Measurements from ENCODE around the gene SYT9. TPM values are rescaled to one million over a fixed set of nuclear protein-coding genes. Genes with fewer than 3 reads are reported as not detected.

SYT9 gene
- total RNA-seq, 2 donors from 2014 or later: 0.64 to 2.2 TPM

DNA sequence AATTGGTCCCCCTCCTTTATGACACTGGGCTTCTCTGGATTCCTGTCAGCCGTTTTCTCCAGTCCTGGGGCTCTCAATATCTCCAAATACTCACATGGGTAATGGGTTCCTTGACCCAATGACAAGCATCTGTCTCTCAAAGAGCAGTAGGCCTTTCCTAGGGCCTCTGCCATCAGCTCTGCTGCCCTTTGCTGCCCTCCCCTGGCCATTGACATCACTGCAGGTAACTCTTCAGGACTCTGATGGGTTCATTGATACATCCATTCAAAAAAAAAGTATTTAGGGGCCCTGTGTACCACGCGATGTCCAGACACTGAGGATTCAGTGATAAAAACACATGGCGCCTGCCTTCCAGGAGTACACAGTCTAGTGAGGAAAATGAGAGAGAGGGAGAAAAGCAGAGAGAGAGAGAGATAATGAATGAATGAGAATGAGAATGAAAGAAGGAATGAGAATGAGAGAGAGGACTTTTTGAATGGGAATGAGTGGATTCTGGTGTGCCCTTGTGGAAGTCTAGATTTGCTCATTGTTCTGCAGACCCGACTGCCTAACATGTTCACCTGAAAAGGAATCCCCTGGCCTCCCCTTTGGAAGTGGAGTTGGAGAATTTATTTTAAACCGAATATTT, 191.0 kb downstream of the SYT9 start:
- TF ChIP-seq, protein P1, sequence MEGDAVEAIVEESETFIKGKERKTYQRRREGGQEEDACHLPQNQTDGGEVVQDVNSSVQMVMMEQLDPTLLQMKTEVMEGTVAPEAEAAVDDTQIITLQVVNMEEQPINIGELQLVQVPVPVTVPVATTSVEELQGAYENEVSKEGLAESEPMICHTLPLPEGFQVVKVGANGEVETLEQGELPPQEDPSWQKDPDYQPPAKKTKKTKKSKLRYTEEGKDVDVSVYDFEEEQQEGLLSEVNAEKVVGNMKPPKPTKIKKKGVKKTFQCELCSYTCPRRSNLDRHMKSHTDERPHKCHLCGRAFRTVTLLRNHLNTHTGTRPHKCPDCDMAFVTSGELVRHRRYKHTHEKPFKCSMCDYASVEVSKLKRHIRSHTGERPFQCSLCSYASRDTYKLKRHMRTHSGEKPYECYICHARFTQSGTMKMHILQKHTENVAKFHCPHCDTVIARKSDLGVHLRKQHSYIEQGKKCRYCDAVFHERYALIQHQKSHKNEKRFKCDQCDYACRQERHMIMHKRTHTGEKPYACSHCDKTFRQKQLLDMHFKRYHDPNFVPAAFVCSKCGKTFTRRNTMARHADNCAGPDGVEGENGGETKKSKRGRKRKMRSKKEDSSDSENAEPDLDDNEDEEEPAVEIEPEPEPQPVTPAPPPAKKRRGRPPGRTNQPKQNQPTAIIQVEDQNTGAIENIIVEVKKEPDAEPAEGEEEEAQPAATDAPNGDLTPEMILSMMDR (IDR thresholded peaks at IDR 0.05): peak; percentile 42 to 78 (median 68)
- TF ChIP-seq POLR2A (IDR thresholded peaks at IDR 0.05): no peak
- intact Hi-C loops (cut with DNase I): loop anchor here (5.0 kb wide), 4 partner anchors 250 to 630 kb away; no protein-coding TSS in a partner anchor

DNA sequence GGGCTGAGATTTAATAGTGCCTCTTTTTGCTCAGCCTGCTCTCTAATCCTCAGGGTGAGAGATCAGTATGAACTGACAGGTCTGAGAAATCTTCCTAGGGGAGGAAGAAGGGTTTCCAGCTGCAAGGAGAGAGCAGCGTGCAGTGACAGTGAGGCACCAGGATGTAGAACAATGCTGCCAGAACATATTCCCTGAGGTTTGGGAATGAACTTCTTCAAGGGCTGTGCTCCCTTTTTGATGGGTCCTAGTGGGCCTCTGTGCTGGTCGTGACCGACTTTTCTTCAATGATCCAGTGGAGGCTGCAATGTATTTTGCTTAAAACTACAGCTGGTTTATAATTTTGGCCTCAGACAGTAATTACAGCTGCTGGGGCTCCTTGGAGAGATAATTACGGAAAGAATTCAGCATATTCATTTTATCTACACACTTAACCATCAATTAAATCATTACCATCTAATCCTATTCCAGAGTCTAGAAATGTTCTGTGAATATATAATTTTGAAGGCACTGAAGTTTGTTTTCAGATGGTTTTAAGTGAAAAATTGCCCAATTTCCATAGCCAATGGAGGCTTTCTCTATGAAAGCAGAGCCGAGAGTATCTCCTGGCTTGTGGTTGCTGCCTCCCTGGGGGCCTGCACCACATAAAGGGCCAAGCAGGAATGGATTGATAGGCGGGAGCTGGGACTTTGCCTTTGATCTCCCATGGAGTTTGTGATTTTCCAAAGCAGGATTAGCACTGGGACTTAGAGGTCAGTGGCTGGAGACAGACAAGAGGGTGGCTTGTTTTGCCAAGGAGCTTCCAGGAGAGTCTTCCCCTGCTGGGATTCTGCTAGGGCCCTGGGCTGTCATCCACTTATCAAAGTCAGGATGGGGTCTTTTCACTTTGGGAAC, 192.6 kb downstream of the SYT9 start:
- Histone ChIP-seq H3K9me3 (no peaks in the 10 kb centered on the region), H3K36me3 (no peaks in the 10 kb centered on the region), H3K4me1 (replicated peaks) (no peaks in the 10 kb centered on the region), H3K27me3 (replicated peaks; ENCODE audit: insufficient read depth) (no peaks in the 10 kb centered on the region), H3K27ac (no peak overlapping the region), H3K4me3 (no peak overlapping the region)
- WGBS: 85% methylated on average over 6 of the region's 6 CpGs
- intact Hi-C loops (cut with DNase I): loop anchor here (5.0 kb wide), 4 partner anchors 248 to 632 kb away; no protein-coding TSS in a partner anchor
- TF ChIP-seq POLR2AphosphoS5 (IDR thresholded peaks at IDR 0.05): no peak
- TF ChIP-seq, protein P1 (IDR thresholded peaks at IDR 0.05): no peak
- no peak for TF ChIP-seq POLR2A (IDR thresholded peaks at IDR 0.05)
- DNase-seq (ENCODE audit: low spot score): no peak

More for the DNA sequence above, 191.0 kb downstream of the SYT9 start:
- 31% methylated on average over 6 of the region's 6 CpGs for WGBS
- H3K9me3 ChIP-seq: no peaks in the 10 kb centered on the region
- H3K27ac ChIP-seq: no peak overlapping the region
- H3K4me1 ChIP-seq (replicated peaks): no peaks in the 10 kb centered on the region
- no peak overlapping the region for H3K4me3 ChIP-seq
- H3K36me3 ChIP-seq: no peaks in the 10 kb centered on the region
- DNase-seq (ENCODE audit: low spot score): peak; percentile 45
- H3K27me3 ChIP-seq (replicated peaks; ENCODE audit: insufficient read depth): no peaks in the 10 kb centered on the region

DNA sequence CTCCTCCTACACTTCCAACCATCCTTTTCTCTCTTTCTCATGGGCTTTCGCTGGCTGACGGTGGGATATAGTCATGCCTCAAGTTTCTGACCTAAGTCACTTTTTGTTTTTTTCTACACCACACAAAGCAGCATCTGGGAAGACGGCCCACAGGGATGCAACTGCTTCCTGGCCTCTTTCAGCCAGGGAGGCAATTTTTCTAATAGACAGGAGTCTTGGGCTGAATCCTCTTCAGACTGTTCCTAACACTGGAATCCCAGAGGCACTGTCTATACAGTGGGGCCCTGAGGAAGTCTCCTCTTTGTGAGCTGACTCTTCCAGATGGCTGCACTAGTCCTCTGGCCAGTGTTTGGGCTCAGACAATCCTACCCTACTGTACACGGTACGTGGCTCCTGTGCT, 193.9 kb downstream of the SYT9 start:
- Histone ChIP-seq H3K4me3 (no peak overlapping the region), H3K27ac (no peak overlapping the region), H3K9me3 (no peaks in the 10 kb centered on the region), H3K4me1 (replicated peaks) (no peaks in the 10 kb centered on the region), H3K27me3 (replicated peaks; ENCODE audit: insufficient read depth) (no peaks in the 10 kb centered on the region), H3K36me3 (no peaks in the 10 kb centered on the region)
- intact Hi-C loops (cut with DNase I): no loop called here
- TF ChIP-seq, protein P1 (IDR thresholded peaks at IDR 0.05): no peak
- TF ChIP-seq POLR2A (IDR thresholded peaks at IDR 0.05): no peak
- 90% methylated on average over 5 of the region's 5 CpGs for WGBS
- no peak for DNase-seq (ENCODE audit: low spot score)

DNA sequence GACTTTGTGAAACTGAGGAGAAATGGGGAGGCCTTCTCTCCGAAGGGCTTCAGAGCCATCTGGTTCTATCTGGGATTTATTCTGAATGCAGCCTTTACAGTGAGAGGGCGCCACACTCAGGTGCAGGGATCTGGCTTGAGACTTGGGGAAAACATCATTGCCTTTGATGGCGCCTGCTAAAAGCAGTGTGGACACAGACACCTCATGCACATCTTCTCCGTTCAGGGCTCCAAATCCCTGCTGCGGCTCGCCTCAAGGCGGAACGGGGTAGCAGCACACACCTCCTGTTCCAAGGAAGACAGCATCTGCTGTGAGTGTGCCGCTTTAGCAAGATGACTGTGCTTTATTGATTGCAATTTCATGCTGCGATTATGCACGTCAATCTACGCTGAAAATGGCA, 196.5 kb downstream of the SYT9 start:
- DNase-seq (ENCODE audit: low spot score): no peak
- H3K27me3 ChIP-seq (replicated peaks; ENCODE audit: insufficient read depth): no peaks in the 10 kb centered on the region
- 97% methylated on average over 12 of the region's 12 CpGs for WGBS
- H3K4me3 ChIP-seq: no peak overlapping the region
- no peaks in the 10 kb centered on the region for H3K4me1 ChIP-seq (replicated peaks)
- H3K36me3 ChIP-seq: no peaks in the 10 kb centered on the region
- no peak overlapping the region for H3K27ac ChIP-seq
- no peaks in the 10 kb centered on the region for H3K9me3 ChIP-seq
- TF ChIP-seq POLR2A (IDR thresholded peaks at IDR 0.05) (no peak), POLR2AphosphoS5 (IDR thresholded peaks at IDR 0.05) (no peak)
- TF ChIP-seq, protein P1 (IDR thresholded peaks at IDR 0.05): no peak
- intact Hi-C loops (cut with DNase I): no loop called here

Data from prostate gland (tissue), 2 donors.